NCI-H1436 (cell line): Measurements from ENCODE around the gene CLUH.
"Not testable (repeated sequence)": the region's sequence is repeated elsewhere in the genome, so short reads cannot be mapped to it uniquely, and the experiment has no call there.

Source experiments
- DNase-seq: peaks from one replicate; lab custom pipeline; 2025; lab: John Stamatoyannopoulos, UW

CLUH gene

GRCh38 chr17:2687074-2687418 is 24.5 kb downstream of the CLUH start:
- no peak for DNase-seq

GRCh38 chr17:2685696-2686095 is 25.9 kb downstream of the CLUH start:
- DNase-seq, result no peak

GRCh38 chr17:2684549-2684948 is 27.0 kb downstream of the CLUH start:
- DNase-seq, result no peak

- DNase-seq, result no peak
Observed at GRCh38 chr17:2683912-2684311, 27.7 kb downstream of the CLUH start.

- DNase-seq, result no peak
Observed at GRCh38 chr17:2682176-2682938, 29.2 kb downstream of the CLUH start.

GRCh38 chr17:2681650-2682049 is 29.9 kb downstream of the CLUH start:
- no peak for DNase-seq

- DNase-seq, result no peak
Observed at GRCh38 chr17:2680961-2681360, 30.6 kb downstream of the CLUH start.

GRCh38 chr17:2679247-2679646 is 32.3 kb downstream of the CLUH start:
- not testable (repeated sequence) for DNase-seq

GRCh38 chr17:2672026-2672425 is 39.5 kb downstream of the CLUH start:
- no peak for DNase-seq

GRCh38 chr17:2660410-2660809 is 51.2 kb downstream of the CLUH start:
- not testable (repeated sequence) for DNase-seq

GRCh38 chr17:2659337-2659736 is 52.2 kb downstream of the CLUH start:
- not testable (repeated sequence) for DNase-seq

GRCh38 chr17:2656283-2656682 is 55.3 kb downstream of the CLUH start:
- DNase-seq, result no peak

GRCh38 chr17:2655546-2655945 is 56.0 kb downstream of the CLUH start:
- DNase-seq, result no peak

GRCh38 chr17:2652911-2653310 is 58.7 kb downstream of the CLUH start:
- DNase-seq, result not testable (repeated sequence)

GRCh38 chr17:2649191-2649590 is 62.4 kb downstream of the CLUH start:
- DNase-seq, result no peak

- no peak for DNase-seq
Observed at GRCh38 chr17:2647957-2648356, 63.6 kb downstream of the CLUH start.

GRCh38 chr17:2644971-2645370 is 66.6 kb downstream of the CLUH start:
- DNase-seq, result no peak
